LoVo (cell line): ENCODE results near the gene TCF15.

Source experiments
- DNase-seq: peaks from one replicate; pipeline ENCODE4 v3.0.0-alpha.2; 2016; ENCODE audit warnings: low spot score

The TCF15 gene

GRCh38 chr20:610130-611046, at the start of gene TCF15:
Gene TCF15 (minus strand): TSS chr20:610309. CDS start chr20:610237, 72 bp downstream.
- no peak for DNase-seq

GRCh38 chr20:658731-659291, 48.7 kb upstream of the TCF15 start:
- DNase-seq, result no peak

GRCh38 chr20:658202-658601, 48.1 kb upstream of the TCF15 start:
- no peak for DNase-seq

GRCh38 chr20:655726-656624, 45.9 kb upstream of the TCF15 start:
- DNase-seq, result no peak

- no peak for DNase-seq
Measured at GRCh38 chr20:654417-654750, 44.3 kb upstream of the TCF15 start.

- DNase-seq, result no peak
Measured at GRCh38 chr20:653590-654416, 43.7 kb upstream of the TCF15 start.

GRCh38 chr20:653110-653589, 43.0 kb upstream of the TCF15 start, which contains the start of gene SRXN1:
Gene SRXN1 (minus strand): TSS chr20:653200. CDS start chr20:653185, 15 bp downstream.
- DNase-seq, result peak; percentile 90

GRCh38 chr20:652615-653109, 42.6 kb upstream of the TCF15 start:
- DNase-seq, result peak; percentile 3

- DNase-seq, result peak; percentile 19
Measured at GRCh38 chr20:651713-652614, 41.9 kb upstream of the TCF15 start.

GRCh38 chr20:650954-651353, 40.8 kb upstream of the TCF15 start:
- no peak for DNase-seq

- DNase-seq, result no peak
Measured at GRCh38 chr20:650281-650680, 40.2 kb upstream of the TCF15 start.

GRCh38 chr20:647479-648019, 37.4 kb upstream of the TCF15 start:
- DNase-seq, result no peak

- no peak for DNase-seq
Measured at GRCh38 chr20:646868-647233, 36.7 kb upstream of the TCF15 start.

- DNase-seq, result no peak
Measured at GRCh38 chr20:646107-646867, 36.2 kb upstream of the TCF15 start.

- DNase-seq, result peak; percentile 52
Measured at GRCh38 chr20:645318-646106, 35.4 kb upstream of the TCF15 start.

- DNase-seq, result no peak
Measured at GRCh38 chr20:644692-645317, 34.7 kb upstream of the TCF15 start.

GRCh38 chr20:642398-643174, 32.5 kb upstream of the TCF15 start:
- DNase-seq, result no peak
